Measurements from ENCODE around the gene COG6.

Gene COG6

GRCh38 chr13:39682310-39682709 is 26.8 kb downstream of the COG6 start:
- H3K36me3 ChIP-seq (replicated peaks) = peaks cover 10% of the 10 kb centered on the region
- DNase-seq = no peak
- TF ChIP-seq CTCF (IDR thresholded peaks at IDR 0.05; ENCODE audit: low read depth, low read length, missing control alignments) = no peak

GRCh38 chr13:39682788-39683187 is 27.3 kb downstream of the COG6 start:
- H3K27me3 ChIP-seq (replicated peaks) = no peaks in the 10 kb centered on the region
- no peak overlapping the region for H3K4me3 ChIP-seq (ENCODE audit: low read depth, low read length)
- no peak for DNase-seq
- H3K36me3 ChIP-seq (replicated peaks) = peaks cover 14% of the 10 kb centered on the region
- no peak overlapping the region for H3K27ac ChIP-seq
- TF ChIP-seq CTCF (IDR thresholded peaks at IDR 0.05; ENCODE audit: low read depth, low read length, missing control alignments) = no peak
- in situ Hi-C loops (cut with HindIII; ENCODE audit: low pct_ligation_motif_present, low sequenced_read_pairs) = no loop called here

More at GRCh38 chr13:39682310-39682709, 26.8 kb downstream of the COG6 start:
- in situ Hi-C loops (cut with HindIII; ENCODE audit: low pct_ligation_motif_present, low sequenced_read_pairs) = no loop called here
- no peak overlapping the region for H3K27ac ChIP-seq
- H3K27me3 ChIP-seq (replicated peaks) = no peaks in the 10 kb centered on the region
- no peak overlapping the region for H3K4me3 ChIP-seq (ENCODE audit: low read depth, low read length)

GRCh38 chr13:39684531-39685137 is 29.2 kb downstream of the COG6 start:
- in situ Hi-C loops (cut with HindIII; ENCODE audit: low pct_ligation_motif_present, low sequenced_read_pairs) = no loop called here
- DNase-seq = no peak
- H3K27me3 ChIP-seq (replicated peaks) = no peaks in the 10 kb centered on the region
- H3K27ac ChIP-seq = no peak overlapping the region
- H3K36me3 ChIP-seq (replicated peaks) = peaks cover 14% of the 10 kb centered on the region
- TF ChIP-seq CTCF (IDR thresholded peaks at IDR 0.05; ENCODE audit: low read depth, low read length, missing control alignments) = no peak
- H3K4me3 ChIP-seq (ENCODE audit: low read depth, low read length) = no peak overlapping the region

GRCh38 chr13:39685652-39686051 is 30.2 kb downstream of the COG6 start:
- H3K27ac ChIP-seq = no peak overlapping the region
- no peak overlapping the region for H3K4me3 ChIP-seq (ENCODE audit: low read depth, low read length)
- no peak for TF ChIP-seq CTCF (IDR thresholded peaks at IDR 0.05; ENCODE audit: low read depth, low read length, missing control alignments)
- in situ Hi-C loops (cut with HindIII; ENCODE audit: low pct_ligation_motif_present, low sequenced_read_pairs) = no loop called here
- H3K36me3 ChIP-seq (replicated peaks) = peaks cover 10% of the 10 kb centered on the region
- no peak for DNase-seq
- no peaks in the 10 kb centered on the region for H3K27me3 ChIP-seq (replicated peaks)

DNA sequence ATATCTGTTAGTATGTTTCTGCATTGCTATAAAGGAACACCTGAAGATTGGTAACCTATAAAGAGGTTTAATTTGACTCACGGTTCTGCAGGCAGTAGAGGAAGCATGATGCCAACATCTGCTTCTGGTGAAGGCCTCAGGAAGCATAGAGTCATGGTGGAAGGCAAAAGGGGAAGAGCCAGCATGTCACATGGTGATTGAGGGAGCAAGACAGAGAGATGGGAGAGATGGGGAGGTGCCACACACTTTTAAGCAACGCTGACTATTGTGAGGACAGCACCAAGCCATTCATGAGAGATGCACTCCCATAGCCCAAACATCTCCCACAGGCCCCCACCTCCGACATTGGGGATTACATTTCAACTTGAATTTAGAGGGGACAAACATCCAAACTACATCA is 32.8 kb downstream of the COG6 start:
- in situ Hi-C loops (cut with HindIII; ENCODE audit: low pct_ligation_motif_present, low sequenced_read_pairs) = no loop called here

More for the DNA sequence above, 32.8 kb downstream of the COG6 start:
- H3K4me3 ChIP-seq (ENCODE audit: low read depth, low read length) = no peak overlapping the region
- no peaks in the 10 kb centered on the region for H3K27me3 ChIP-seq (replicated peaks)
- TF ChIP-seq CTCF (IDR thresholded peaks at IDR 0.05; ENCODE audit: low read depth, low read length, missing control alignments) = no peak
- H3K36me3 ChIP-seq (replicated peaks) = peaks cover 10% of the 10 kb centered on the region
- no peak overlapping the region for H3K27ac ChIP-seq
- no peak for DNase-seq
